PC-3 (cell line): ENCODE results near the gene TRAF3IP3. TPM values are rescaled to one million over a fixed set of nuclear protein-coding genes. Genes with fewer than 3 reads are reported as not detected.

Experiments used
- ATAC-seq: fragments of 200-7000 bp; cut with Tn5 transposase; 2 replicates; pipeline ENCODE4 v1.9.1; 2020; ENCODE audit warnings: mild to moderate bottlenecking, moderate library complexity
- BruUV-seq: library from RNA; stranded (reverse); fragments of 400-500 nt; replicated peaks from 2 replicates; lab custom pipeline; 2021; lab: Mats Ljungman, UMichigan
- CTCF ChIA-PET: fragments of 300-600 bp; sonication (Branson Sonifier 250); formaldehyde crosslinking; loops from one replicate; lab custom pipeline; 2022; ENCODE audit warnings: antibody characterized with exemption; lab: Charles Lee
- POLR2A ChIA-PET: fragments of 300-600 bp; sonication (Branson Sonifier 250); formaldehyde crosslinking; loops from one replicate; lab custom pipeline; 2022; ENCODE audit warnings: antibody characterized with exemption; ENCODE audit not compliant: unreplicated experiment; lab: Charles Lee
- DNase-seq: peaks from one replicate; pipeline ENCODE4 v3.0.0-alpha.2; 2015
- H2AFZ ChIP-seq: fragments of 300-600 bp; sonication (generic); 2 replicates; pipeline ENCODE4 v1.6.0; 2016; ENCODE audit warnings: antibody characterized with exemption, low read length
- H3F3A ChIP-seq: fragments of 300-600 bp; sonication (generic); one replicate; pipeline ENCODE4 v1.6.0; 2017; ENCODE audit warnings: antibody characterized with exemption, low read length, control low read depth, mild to moderate bottlenecking; ENCODE audit not compliant: unreplicated experiment
- H3K27ac ChIP-seq: fragments of 300-600 bp; sonication (generic); 2 replicates; pipeline ENCODE4 v1.5.1; 2016; ENCODE audit warnings: mild to moderate bottlenecking, low read length
- H3K27me3 ChIP-seq: fragments of 300-600 bp; sonication (generic); 2 replicates; pipeline ENCODE4 v1.6.1; 2016; ENCODE audit warnings: low read length, mixed read lengths
- H3K36me3 ChIP-seq: fragments of 300-600 bp; sonication (generic); 2 replicates; pipeline ENCODE4 v1.6.1; 2016; ENCODE audit warnings: low read depth, mixed run types, low read length, mixed read lengths
- H3K4me1 ChIP-seq: fragments of 300-600 bp; sonication (generic); 2 replicates; pipeline ENCODE4 v1.5.1; 2016; ENCODE audit warnings: low read length; ENCODE audit not compliant: insufficient read depth
- H3K4me2 ChIP-seq: fragments of 300-600 bp; sonication (generic); 2 replicates; pipeline ENCODE4 v1.6.0; 2016; ENCODE audit warnings: low read length
- H3K4me3 ChIP-seq: fragments of 300-600 bp; sonication (generic); 2 replicates; pipeline ENCODE4 v1.5.1; 2016; ENCODE audit warnings: mild to moderate bottlenecking, low read length, mixed read lengths
- H3K79me2 ChIP-seq: fragments of 300-600 bp; sonication (generic); 2 replicates; pipeline ENCODE4 v1.6.1; 2017; ENCODE audit warnings: low read length, mixed read lengths
- H3K9ac ChIP-seq: fragments of 300-600 bp; sonication (generic); 2 replicates; pipeline ENCODE4 v1.6.0; 2016; ENCODE audit warnings: mild to moderate bottlenecking, low read length
- H3K9me2 ChIP-seq: fragments of 300-600 bp; sonication (generic); replicated peaks from 2 replicates; pipeline ENCODE4 v1.6.1; 2016; ENCODE audit warnings: mixed run types, low read length, mixed read lengths
- H3K9me3 ChIP-seq: fragments of 300-600 bp; sonication (generic); 2 replicates; pipeline ENCODE4 v1.6.1; 2016; ENCODE audit warnings: low read length, mixed read lengths
- H4K20me1 ChIP-seq: fragments of 300-600 bp; sonication (generic); 2 replicates; pipeline ENCODE4 v1.6.1; 2016; ENCODE audit warnings: low read length, mixed read lengths
- EZH2 ChIP-seq: fragments of 300-600 bp; sonication (generic); IDR thresholded peaks from one replicate; pipeline ENCODE4 v1.6.1; 2017; ENCODE audit warnings: antibody characterized with exemption, mild to moderate bottlenecking, low read length; ENCODE audit not compliant: unreplicated experiment
- EZH2phosphoT487 ChIP-seq: fragments of 300-600 bp; sonication (generic); IDR thresholded peaks from 2 replicates; pipeline ENCODE4 v1.6.1; 2018; ENCODE audit warnings: mild to moderate bottlenecking, antibody characterized with exemption, low read length, borderline replicate concordance
- intact Hi-C: fragments of 100-400 bp; cut with micrococcal nuclease; formaldehyde crosslinking; loops from 2 replicates; pipeline ENCODE4 v1.9.0; 2023
- total RNA-seq: library from RNA; depleted of rRNA; stranded (reverse); fragments of >200 nt; gene quantifications from 2 replicates; pipeline ENCODE4 v1.2.3, GENCODE V29; 2014
- TF ChIP-seq, protein P1 (sequence below): fragments of 300-600 bp; sonication (generic); conservative IDR thresholded peaks from 2 replicates; pipeline ENCODE4 v1.5.1; 2017; ENCODE audit warnings: antibody characterized with exemption, low read depth, mild to moderate bottlenecking, low read length

Gene TRAF3IP3
- total RNA-seq, 1 experiment from 2014 or later: not detected

DNA sequence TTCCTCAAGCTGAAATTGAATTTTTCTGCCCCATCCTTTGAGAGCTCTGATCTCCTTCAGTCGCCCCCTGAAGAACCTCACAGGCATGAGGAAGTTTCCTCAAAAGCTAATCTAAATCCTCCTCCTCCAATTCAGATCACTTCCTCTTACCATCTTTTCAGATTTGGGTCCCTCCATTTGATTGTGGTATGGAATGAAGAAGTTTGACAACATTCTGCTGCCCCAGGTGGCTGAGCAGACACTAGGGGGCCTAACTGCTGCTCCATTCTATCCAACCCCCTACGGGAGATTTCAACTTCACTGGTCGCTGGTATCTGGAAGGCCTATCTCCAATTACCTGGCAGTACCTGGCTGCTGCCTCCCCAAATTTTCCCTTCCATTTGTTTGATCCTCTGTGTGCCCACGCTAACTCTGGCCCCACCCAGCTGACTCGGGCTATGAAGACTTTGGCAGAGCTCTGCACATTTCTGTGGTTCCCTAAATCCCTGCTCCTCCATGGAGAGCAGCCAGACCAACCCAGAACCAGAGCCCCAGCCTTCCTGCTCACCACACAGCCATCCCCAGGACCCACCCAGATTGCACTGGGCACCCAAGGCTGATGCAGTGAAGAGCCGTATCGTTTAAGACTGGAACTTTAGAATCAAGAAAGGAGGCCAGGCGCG, 42.3 kb downstream of the TRAF3IP3 start:
- no TSS peak for BruUV-seq
- Histone ChIP-seq H3K9me3 (no peaks in the 10 kb centered on the region), H3K9ac (no peak overlapping the region), H3K36me3 (peaks cover 54% of the 10 kb centered on the region), H3K4me3 (no peak overlapping the region), H3K27me3 (no peaks in the 10 kb centered on the region), H2AFZ (no peak overlapping the region), H3F3A (no peaks in the 10 kb centered on the region), H3K4me1 (no peaks in the 10 kb centered on the region), H3K9me2 (no peaks in the 10 kb centered on the region), H3K79me2 (peaks cover 34% of the 10 kb centered on the region), H3K27ac (no peak overlapping the region), H4K20me1 (peaks cover 17% of the 10 kb centered on the region), H3K4me2 (no peak overlapping the region)
- intact Hi-C loops: no loop called here
- DNase-seq: peak; percentile 25
- TF ChIP-seq, protein P1, sequence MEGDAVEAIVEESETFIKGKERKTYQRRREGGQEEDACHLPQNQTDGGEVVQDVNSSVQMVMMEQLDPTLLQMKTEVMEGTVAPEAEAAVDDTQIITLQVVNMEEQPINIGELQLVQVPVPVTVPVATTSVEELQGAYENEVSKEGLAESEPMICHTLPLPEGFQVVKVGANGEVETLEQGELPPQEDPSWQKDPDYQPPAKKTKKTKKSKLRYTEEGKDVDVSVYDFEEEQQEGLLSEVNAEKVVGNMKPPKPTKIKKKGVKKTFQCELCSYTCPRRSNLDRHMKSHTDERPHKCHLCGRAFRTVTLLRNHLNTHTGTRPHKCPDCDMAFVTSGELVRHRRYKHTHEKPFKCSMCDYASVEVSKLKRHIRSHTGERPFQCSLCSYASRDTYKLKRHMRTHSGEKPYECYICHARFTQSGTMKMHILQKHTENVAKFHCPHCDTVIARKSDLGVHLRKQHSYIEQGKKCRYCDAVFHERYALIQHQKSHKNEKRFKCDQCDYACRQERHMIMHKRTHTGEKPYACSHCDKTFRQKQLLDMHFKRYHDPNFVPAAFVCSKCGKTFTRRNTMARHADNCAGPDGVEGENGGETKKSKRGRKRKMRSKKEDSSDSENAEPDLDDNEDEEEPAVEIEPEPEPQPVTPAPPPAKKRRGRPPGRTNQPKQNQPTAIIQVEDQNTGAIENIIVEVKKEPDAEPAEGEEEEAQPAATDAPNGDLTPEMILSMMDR: peak; percentile 65
- TF ChIP-seq EZH2phosphoT487: no peak
- ChIA-PET POLR2A (no interaction called here), CTCF (interaction anchor here (1.0 kb wide), 1 partner anchor 25 kb away, joined by 4 read pairs; no protein-coding TSS in a partner anchor)
- 0 out of 2 replicates have a peak, but pooled peaks have one; percentile 24 for ATAC-seq

DNA sequence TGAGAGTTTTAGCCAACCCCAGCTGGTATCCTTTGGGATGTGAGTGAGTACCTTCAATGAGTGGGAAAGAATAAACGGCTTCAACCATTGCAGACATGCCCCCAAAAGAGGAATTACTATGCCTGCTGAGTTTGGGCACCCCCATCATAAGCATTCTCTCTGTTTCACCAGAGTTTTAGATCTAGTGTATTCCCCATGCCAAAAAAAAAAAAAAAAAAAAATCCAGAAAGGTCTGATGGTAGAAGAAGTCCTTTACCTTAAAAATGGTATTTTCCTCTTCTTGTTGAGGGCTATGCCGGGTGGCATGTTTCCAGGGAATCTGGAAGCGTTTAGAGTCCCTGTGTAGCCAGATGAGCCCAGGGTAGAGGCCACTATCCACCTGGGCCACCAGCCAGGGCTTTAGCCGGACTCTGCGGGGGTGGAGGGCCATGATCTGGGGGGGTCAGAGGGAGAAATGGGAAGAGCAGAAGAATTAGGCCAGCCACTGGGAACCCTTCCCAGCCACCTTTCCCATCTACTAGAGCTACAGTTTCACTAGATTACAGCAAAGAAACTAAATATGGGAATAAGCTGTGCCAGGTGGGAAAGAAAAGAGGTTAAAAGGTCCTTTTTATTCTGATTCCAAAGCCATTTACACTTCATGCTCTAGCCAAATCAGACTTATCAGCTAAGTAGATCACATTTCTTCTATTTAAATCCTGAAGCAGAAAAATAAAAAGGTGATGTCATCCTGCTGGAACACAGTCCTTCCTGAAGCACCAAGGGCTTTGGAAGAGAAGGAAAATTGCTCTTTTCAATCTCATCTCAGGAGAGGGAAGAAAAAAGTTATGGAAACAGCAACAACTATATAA, 45.4 kb downstream of the TRAF3IP3 start:
- no peak for ATAC-seq

More for the DNA sequence above, 45.4 kb downstream of the TRAF3IP3 start:
- intact Hi-C loops: no loop called here
- no peaks in the 10 kb centered on the region for H3K9me3 ChIP-seq
- no peaks in the 10 kb centered on the region for H3K9me2 ChIP-seq
- no peak overlapping the region for H3K4me2 ChIP-seq
- H4K20me1 ChIP-seq: peaks cover 41% of the 10 kb centered on the region
- no peaks in the 10 kb centered on the region for H3K27me3 ChIP-seq
- ChIA-PET POLR2A (interaction anchor here (0.8 kb wide), 1 partner anchor 79 kb away, joined by 5 read pairs; no protein-coding TSS in a partner anchor), CTCF (no interaction called here)
- H3K79me2 ChIP-seq: peaks cover 62% of the 10 kb centered on the region
- DNase-seq: no peak
- H3K36me3 ChIP-seq: peaks cover 29% of the 10 kb centered on the region
- no peak overlapping the region for H3K9ac ChIP-seq
- peaks cover 18% of the 10 kb centered on the region for H3K4me1 ChIP-seq
- TF ChIP-seq EZH2phosphoT487 (no peak), EZH2 (no peak)
- TF ChIP-seq, protein P1: no peak
- H3K27ac ChIP-seq: no peak overlapping the region
- no peak overlapping the region for H3K4me3 ChIP-seq
- no peak overlapping the region for H2AFZ ChIP-seq
- H3F3A ChIP-seq: no peaks in the 10 kb centered on the region
- BruUV-seq: no TSS peak
